HEK293T (cell line): Measurements from ENCODE around the gene CHPF2.

Source experiments
- CTCF ChIA-PET: fragments of 350-600 bp; formaldehyde crosslinking; extraction: SDS; loops from one replicate; lab custom pipeline; 2021; ENCODE audit warnings: antibody characterized with exemption, inconsistent platforms; lab: Yijun Ruan, JAX
- POLR2A ChIA-PET: fragments of 350-600 bp; formaldehyde crosslinking; extraction: SDS; loops from one replicate; lab custom pipeline; 2020; ENCODE audit warnings: antibody characterized with exemption, inconsistent platforms; lab: Yijun Ruan, JAX
- DNase-seq: peaks from one replicate; pipeline ENCODE4 v3.0.0; 2012; ENCODE audit warnings: mixed read lengths; ENCODE audit errors: extremely low spot score
- ARNT ChIP-seq: fragments of 450-650 bp; IDR thresholded peaks from 2 replicates; pipeline ENCODE4 v1.6.1; 2017; ENCODE audit warnings: mild to moderate bottlenecking
- BHLHE40 ChIP-seq: fragments of 450-650 bp; IDR thresholded peaks from 2 replicates; pipeline ENCODE4 v1.6.1; 2016; ENCODE audit warnings: mild to moderate bottlenecking, moderate library complexity, borderline replicate concordance
- CTBP1 ChIP-seq: fragments of 450-650 bp; IDR thresholded peaks from 2 replicates; pipeline ENCODE4 v1.6.1; 2016; ENCODE audit warnings: borderline replicate concordance
- ELF4 ChIP-seq: fragments of 450-650 bp; IDR thresholded peaks from 2 replicates; pipeline ENCODE4 v1.6.1; 2017; ENCODE audit warnings: antibody characterized with exemption
- FOXA1 ChIP-seq: fragments of 450-650 bp; IDR thresholded peaks from 2 replicates; pipeline ENCODE4 v1.6.1; 2016; ENCODE audit warnings: mild to moderate bottlenecking
- FOXK2 ChIP-seq: fragments of 450-650 bp; IDR thresholded peaks from 2 replicates; pipeline ENCODE4 v1.6.1; 2016; ENCODE audit warnings: mild to moderate bottlenecking
- FOXM1 ChIP-seq: fragments of 450-650 bp; IDR thresholded peaks from 2 replicates; pipeline ENCODE4 v1.6.1; 2017; ENCODE audit warnings: mild to moderate bottlenecking, borderline replicate concordance
- HDGF ChIP-seq: fragments of 450-650 bp; IDR thresholded peaks from 2 replicates; pipeline ENCODE4 v1.6.1; 2017; ENCODE audit warnings: antibody characterized with exemption, borderline replicate concordance
- L3MBTL2 ChIP-seq: fragments of 450-650 bp; conservative IDR thresholded peaks from 2 replicates; pipeline ENCODE4 v1.6.1; 2016; ENCODE audit warnings: mild to moderate bottlenecking
- LEF1 ChIP-seq: fragments of 450-650 bp; IDR thresholded peaks from 2 replicates; pipeline ENCODE4 v1.6.1; 2017; ENCODE audit warnings: mild to moderate bottlenecking, borderline replicate concordance
- NFRKB ChIP-seq: fragments of 450-650 bp; IDR thresholded peaks from 2 replicates; pipeline ENCODE4 v1.6.1; 2016; ENCODE audit warnings: mild to moderate bottlenecking, moderate library complexity
- SP1 ChIP-seq: fragments of 450-650 bp; IDR thresholded peaks from 2 replicates; pipeline ENCODE4 v1.6.1; 2017
- SUZ12 ChIP-seq: fragments of 450-650 bp; IDR thresholded peaks from 2 replicates; pipeline ENCODE4 v1.6.1; 2016; ENCODE audit warnings: mild to moderate bottlenecking
- TARDBP ChIP-seq: fragments of 450-650 bp; IDR thresholded peaks from 2 replicates; pipeline ENCODE4 v1.6.1; 2016
- ZNF384 ChIP-seq: fragments of 450-650 bp; IDR thresholded peaks from 2 replicates; pipeline ENCODE4 v1.6.1; 2016
- TF ChIP-seq, protein P1 (sequence below): fragments of 450-650 bp; IDR thresholded peaks from 2 replicates; pipeline ENCODE4 v1.6.1; 2016

Gene CHPF2

DNA sequence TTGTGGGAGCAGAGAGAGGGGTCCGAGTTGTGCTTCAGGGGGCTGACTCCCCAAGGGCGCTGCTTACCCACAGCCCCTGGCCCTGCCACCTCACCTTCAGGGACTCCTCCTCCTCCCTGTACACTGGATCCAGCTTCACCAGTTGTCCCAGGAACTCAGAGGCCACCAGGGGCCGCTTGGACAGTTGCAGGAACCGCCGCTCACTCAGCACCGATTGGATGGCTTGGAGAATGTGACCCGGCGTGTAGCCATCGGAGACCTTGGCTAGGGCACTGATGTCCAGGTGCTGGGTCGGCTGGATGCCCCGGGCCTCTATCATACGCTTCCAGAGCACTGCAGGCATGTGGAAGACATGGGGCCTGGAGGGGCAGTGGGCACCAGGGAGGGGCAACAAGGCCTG, 40.7 kb upstream of the CHPF2 start:
- no peak for DNase-seq
- ChIA-PET POLR2A (no interaction called here), CTCF (no interaction called here)
- TF ChIP-seq NFRKB: no peak
- no peak for TF ChIP-seq FOXA1
- TF ChIP-seq ELF4: no peak
- no peak for TF ChIP-seq FOXM1
- TF ChIP-seq SUZ12: no peak
- TF ChIP-seq FOXK2: no peak
- no peak for TF ChIP-seq CTBP1

DNA sequence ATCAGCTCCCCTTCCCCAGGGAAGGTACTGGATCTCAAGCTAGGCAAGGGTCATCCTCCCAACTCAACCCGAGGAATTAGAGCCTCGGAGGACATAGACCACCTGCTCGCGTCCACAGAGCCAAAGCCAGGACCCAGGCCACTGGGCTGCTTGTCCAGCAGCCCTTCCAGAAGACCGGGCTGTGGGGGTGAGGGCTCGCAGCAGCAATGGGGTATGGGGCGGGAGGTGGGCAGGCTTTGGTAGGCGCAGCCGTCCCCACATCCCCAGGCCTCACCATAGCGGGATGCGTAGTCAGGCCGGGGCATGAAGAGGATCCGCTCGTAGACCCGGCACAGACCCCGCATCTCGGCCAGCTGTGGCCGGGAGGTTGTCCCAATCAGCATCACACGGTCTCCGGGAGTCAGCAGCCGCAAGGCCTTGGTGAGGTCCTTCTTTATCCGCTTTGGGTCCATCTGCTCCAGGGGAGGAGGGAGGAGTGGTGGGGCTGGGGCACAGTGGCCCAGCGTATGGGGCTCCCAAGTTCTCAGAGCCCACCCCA, 40.2 kb upstream of the CHPF2 start:
- ChIA-PET POLR2A (no interaction called here), CTCF (no interaction called here)
- no peak for DNase-seq
- TF ChIP-seq ZNF384 (no peak), CTBP1 (no peak), FOXA1 (no peak), FOXM1 (no peak), SUZ12 (no peak), LEF1 (no peak), BHLHE40 (no peak)

DNA sequence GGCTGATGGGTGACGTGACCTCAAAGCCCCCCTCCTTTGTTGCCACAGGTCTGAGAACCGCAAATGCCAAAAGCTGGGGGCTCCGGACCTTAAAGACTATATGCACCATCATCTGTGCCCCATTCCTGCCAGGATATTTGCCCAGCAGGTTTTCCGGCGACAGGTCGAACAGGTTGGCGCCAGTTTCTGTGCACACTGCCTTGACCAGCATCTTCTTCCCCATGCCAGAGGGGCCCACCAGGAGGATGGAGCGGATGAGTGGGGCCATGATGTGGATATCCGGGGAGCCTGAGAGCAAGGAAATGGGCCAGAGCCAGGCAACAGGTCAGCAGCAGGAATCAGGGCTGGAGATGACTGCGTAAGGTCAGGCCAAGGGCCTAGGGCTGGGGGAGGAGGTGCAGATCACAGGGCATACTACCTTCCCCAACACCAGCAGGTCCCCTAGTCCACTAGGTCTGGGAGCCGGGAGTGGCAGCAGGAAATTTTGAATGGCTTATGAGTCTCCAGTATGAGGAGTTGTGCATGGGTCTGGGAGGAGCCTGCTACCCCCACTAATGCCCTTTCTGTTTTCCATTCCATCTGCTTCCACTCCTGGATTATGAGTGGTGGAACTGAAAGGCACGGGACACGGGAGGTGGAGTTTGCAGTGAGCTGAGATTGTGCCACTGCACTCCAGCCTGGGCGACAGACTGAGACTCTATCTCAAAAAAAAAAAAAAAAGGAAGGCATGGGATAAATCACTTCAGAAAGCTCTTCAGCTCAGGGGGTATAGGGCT, 38.9 kb upstream of the CHPF2 start:
- CTCF ChIA-PET: interaction anchor here (0.6 kb wide), 1 partner anchor 122 kb away, joined by 4 read pairs; no protein-coding TSS in a partner anchor
- no peak for DNase-seq
- TF ChIP-seq ELF4 (no peak), LEF1 (no peak), SP1 (no peak), NFRKB (no peak), FOXM1 (no peak), ZNF384 (no peak), ARNT (no peak), HDGF (no peak), L3MBTL2 (no peak), SUZ12 (no peak), FOXK2 (no peak), CTBP1 (no peak), BHLHE40 (no peak), FOXA1 (no peak), TARDBP (no peak)
- POLR2A ChIA-PET: interaction anchor here (0.9 kb wide), 1 partner anchor 34 kb away, joined by 4 read pairs; the partner anchor contains the start of gene ABCF2

DNA sequence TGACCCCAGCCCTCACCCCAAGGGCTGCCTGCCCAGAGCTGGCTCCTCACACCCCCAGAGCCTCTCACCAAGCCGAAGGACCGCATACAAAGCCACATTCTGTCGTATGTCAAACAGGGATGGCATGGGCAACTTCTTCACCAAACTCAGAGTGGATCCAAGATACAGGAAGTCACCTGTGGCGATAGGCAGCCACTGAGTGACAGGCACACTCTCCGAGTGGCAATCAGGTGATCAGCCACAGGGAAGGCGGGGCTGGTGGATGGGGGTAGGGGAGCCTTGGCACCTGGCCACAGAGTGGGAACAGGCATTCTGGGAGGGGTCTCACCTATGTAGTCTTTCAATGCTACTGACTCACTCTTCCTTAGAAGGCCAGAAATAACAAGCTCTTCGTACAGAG, 38.1 kb upstream of the CHPF2 start:
- ChIA-PET POLR2A (interaction anchor here (0.9 to 1.6 kb wide), 2 partner anchors 13 to 33 kb away, joined by 4 read pairs; partner anchors contain the start of gene ABCF2), CTCF (interaction anchor here (0.6 kb wide), 1 partner anchor 121 kb away, joined by 4 read pairs; no protein-coding TSS in a partner anchor)
- DNase-seq: no peak
- TF ChIP-seq L3MBTL2 (no peak), ELF4 (no peak), FOXA1 (no peak), ZNF384 (no peak), LEF1 (no peak), NFRKB (no peak)

DNA sequence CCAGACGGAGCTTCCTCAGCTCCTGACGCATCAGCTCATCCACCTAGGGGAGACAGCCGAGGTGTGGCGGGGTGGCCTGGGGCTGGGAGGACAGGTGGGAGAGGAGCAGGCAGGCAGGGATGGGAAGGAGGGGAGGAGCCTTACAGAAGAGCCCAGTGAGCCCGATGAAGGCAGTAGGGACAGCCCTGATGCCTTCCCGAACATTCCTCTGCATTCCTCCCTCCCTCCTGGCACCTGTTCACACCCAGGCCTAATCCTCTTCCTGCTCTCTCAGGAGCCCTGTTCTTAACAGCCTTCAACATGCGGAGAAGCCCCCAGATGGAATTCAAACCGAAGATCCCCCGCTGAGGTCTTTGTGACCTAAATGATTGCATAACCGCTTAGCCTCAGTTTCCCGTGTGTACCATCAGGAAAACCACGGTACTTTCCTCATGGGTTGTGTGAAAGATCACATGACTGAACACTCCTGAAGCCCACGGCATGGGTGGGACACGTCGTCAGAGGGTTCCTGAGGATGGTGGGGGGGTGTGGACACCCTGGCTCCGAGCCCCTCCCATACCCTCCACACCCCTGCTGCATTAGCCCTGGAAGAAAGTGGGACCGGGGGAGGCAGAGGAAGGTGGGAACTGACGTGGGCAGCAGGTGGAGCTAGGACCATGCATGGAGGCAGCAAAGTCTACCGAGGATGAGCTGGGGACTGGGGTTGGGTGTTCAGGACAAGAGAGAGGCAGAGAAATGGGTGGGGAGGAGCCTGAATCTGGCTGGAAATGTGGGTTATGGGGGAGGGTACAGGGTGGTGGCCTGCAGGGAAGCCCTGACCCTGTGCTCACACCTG, 36.5 kb upstream of the CHPF2 start:
- DNase-seq: no peak
- CTCF ChIA-PET: no interaction called here
- POLR2A ChIA-PET: interaction anchor here (1.6 kb wide), 1 partner anchor 11 kb away, joined by 4 read pairs; no protein-coding TSS in a partner anchor
- TF ChIP-seq SUZ12 (no peak), NFRKB (no peak), ELF4 (no peak), FOXK2 (no peak), HDGF (no peak), L3MBTL2 (no peak), BHLHE40 (no peak), ZNF384 (no peak), ARNT (no peak), TARDBP (no peak), FOXA1 (no peak), LEF1 (no peak), CTBP1 (no peak)
- TF ChIP-seq, protein P1, sequence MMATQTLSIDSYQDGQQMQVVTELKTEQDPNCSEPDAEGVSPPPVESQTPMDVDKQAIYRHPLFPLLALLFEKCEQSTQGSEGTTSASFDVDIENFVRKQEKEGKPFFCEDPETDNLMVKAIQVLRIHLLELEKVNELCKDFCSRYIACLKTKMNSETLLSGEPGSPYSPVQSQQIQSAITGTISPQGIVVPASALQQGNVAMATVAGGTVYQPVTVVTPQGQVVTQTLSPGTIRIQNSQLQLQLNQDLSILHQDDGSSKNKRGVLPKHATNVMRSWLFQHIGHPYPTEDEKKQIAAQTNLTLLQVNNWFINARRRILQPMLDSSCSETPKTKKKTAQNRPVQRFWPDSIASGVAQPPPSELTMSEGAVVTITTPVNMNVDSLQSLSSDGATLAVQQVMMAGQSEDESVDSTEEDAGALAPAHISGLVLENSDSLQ: no peak

DNA sequence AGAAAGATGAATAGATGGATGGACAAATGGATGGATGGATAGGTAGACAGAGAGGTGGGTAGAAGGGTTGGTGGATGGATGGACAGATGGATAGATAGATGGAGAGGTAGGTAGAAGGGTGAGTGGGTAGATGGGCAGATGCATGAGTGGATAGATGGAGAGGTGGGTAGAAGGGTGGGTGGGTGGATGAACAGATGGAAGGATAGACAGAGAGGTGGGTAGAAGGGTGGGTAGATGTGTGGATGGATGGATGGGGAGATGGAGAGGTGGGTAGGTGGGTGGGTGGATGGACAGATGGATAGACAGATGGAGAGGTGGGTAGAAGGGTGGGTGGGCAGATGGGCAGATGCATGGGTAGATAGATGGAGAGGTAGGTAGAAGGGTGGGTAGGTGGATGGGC, 34.4 kb upstream of the CHPF2 start:
- CTCF ChIA-PET: no interaction called here

More for the DNA sequence above, 34.4 kb upstream of the CHPF2 start:
- TF ChIP-seq, protein P1: no peak
- TF ChIP-seq TARDBP (no peak), ZNF384 (no peak), NFRKB (no peak), SUZ12 (no peak), BHLHE40 (no peak), ELF4 (no peak), SP1 (no peak), HDGF (no peak), CTBP1 (no peak), LEF1 (no peak), ARNT (no peak), L3MBTL2 (no peak), FOXK2 (no peak), FOXM1 (no peak), FOXA1 (no peak)
- no peak for DNase-seq
- POLR2A ChIA-PET: no interaction called here
